Cardiac ventricle fibroblast (primary cell): ENCODE results near the gene TSEN2. TPM values are rescaled to one million over a fixed set of nuclear protein-coding genes. Genes with fewer than 3 reads are reported as not detected.

ENCODE experiments used
- total RNA-seq: library from RNA; depleted of rRNA; stranded (reverse); fragments of >200 nt; gene quantifications from 2 replicates; pipeline ENCODE4 v1.2.3, GENCODE V29; 2015

The TSEN2 gene
- 12.2 and 14.0 TPM in 2 replicates for total RNA-seq

GRCh38 chr3:12484198-12484982 lies at the start of gene TSEN2:
TSEN2 (plus strand) TSS chr3:12484480; CDS start chr3:12489801, 5,321 bp downstream.

GRCh38 chr3:12545473-12545791 lies 61.2 kb downstream of the TSEN2 start, which contains the start of gene MKRN2OS:
MKRN2OS (minus strand) TSS chr3:12545499; CDS start chr3:12545464, 35 bp downstream.

GRCh38 chr3:12556690-12557472 lies 72.6 kb downstream of the TSEN2 start, which contains the start of gene MKRN2:
MKRN2 (plus strand) TSS chr3:12557087; CDS start chr3:12557151, 64 bp downstream.

Other genes with a start within 250 kb of the TSEN2 start
- 60.0 and 70.3 TPM in 2 replicates for gene PPARG, start 195.4 kb upstream of the TSEN2 start, total RNA-seq
- gene MKRN2OS, start 61.0 kb downstream of the TSEN2 start, total RNA-seq, result not detected in 2 replicates
- gene MKRN2, start 72.6 kb downstream of the TSEN2 start, total RNA-seq, result 30.1 and 32.7 TPM in 2 replicates
- gene RAF1, start 179.6 kb downstream of the TSEN2 start, total RNA-seq, result 42.9 and 46.7 TPM in 2 replicates